Esophagus muscularis mucosa (tissue), 4 donors: ENCODE measurements around the gene EBF3. TPM values are rescaled to one million over a fixed set of nuclear protein-coding genes. Genes with fewer than 3 reads are reported as not detected.

Experiments
- DNase-seq: peaks from one replicate; pipeline ENCODE4 v3.0.0-alpha.2; 2017; ENCODE audit errors: extremely low spot score
- H3K27ac ChIP-seq, 4 donors: fragments of 200-600 bp; sonication (generic); replicated peaks in 1 of 4; 1 replicate in 3 of 4; 2 replicates in 1 of 4; pipeline ENCODE4 v1.5.1; 2016 to 2019; ENCODE audit warnings: mild to moderate bottlenecking in 1 of 4
- H3K27me3 ChIP-seq, 4 donors: fragments of 200-600 bp; sonication (generic); one replicate each; pipeline versions ENCODE4 v1.5.1 to v1.6.0; 2016 to 2019
- H3K36me3 ChIP-seq, 4 donors: fragments of 200-600 bp; sonication (generic); one replicate each; pipeline ENCODE4 v1.5.1; 2016 to 2019
- H3K4me1 ChIP-seq, 4 donors: fragments of 200-600 bp; sonication (generic); one replicate each; pipeline ENCODE4 v1.5.1; 2016 to 2019
- H3K4me3 ChIP-seq, 4 donors: fragments of 200-600 bp; sonication (generic); 1 replicate in 2 of 4; 2 replicates in 2 of 4; pipeline ENCODE4 v1.5.1; 2016 to 2019; ENCODE audit warnings: mild to moderate bottlenecking in 4 of 4, moderate library complexity in 1 of 4
- H3K9me3 ChIP-seq, 4 donors: fragments of 200-600 bp; sonication (generic); 1 replicate in 3 of 4; 2 replicates in 1 of 4; pipeline ENCODE4 v1.5.1; 2016 to 2019
- EP300 ChIP-seq: sonication (generic); formaldehyde crosslinking; IDR thresholded peaks from one replicate; pipeline ENCODE4 v1.6.1; 2017; ENCODE audit warnings: antibody characterized with exemption
- POLR2A ChIP-seq: fragments of 450-650 bp; IDR thresholded peaks from one replicate; pipeline ENCODE4 v1.6.1; 2017; ENCODE audit warnings: antibody characterized with exemption, moderate library complexity, mild to moderate bottlenecking, low read depth
- POLR2AphosphoS5 ChIP-seq, 2 donors: sonication (generic); formaldehyde crosslinking; IDR thresholded peaks; one replicate each; pipeline ENCODE4 v1.6.1; 2017; ENCODE audit warnings: antibody characterized with exemption in 2 of 2
- WGBS: methylation state at CpG from one replicate; pipeline ENCODE4 v1.1.5; 2018; 5-methylcytosine and 5-hydroxymethylcytosine counted together
- intact Hi-C: fragments of 100-400 bp; cut with DNase I; formaldehyde crosslinking; loops from one replicate; pipeline ENCODE4 v1.15.1; 2023
- total RNA-seq, 4 donors: library from RNA; depleted of rRNA; stranded (reverse); fragments of >200 nt; gene quantifications; one replicate each; pipeline versions ENCODE4 v1.1.0 to v1.2.1, GENCODE V29; 2016
- TF ChIP-seq, protein P1 (sequence below), 3 experiments: fragments of 200-600 bp in 2 of 3; fragments of 450-650 bp in 1 of 3; sonication (generic) in 2 of 3; IDR thresholded peaks; one replicate each; pipeline ENCODE4 v1.5.1; 2017 to 2019; ENCODE audit warnings: antibody characterized with exemption in 3 of 3, mild to moderate bottlenecking in 2 of 3, moderate library complexity in 1 of 3

Gene EBF3
- total RNA-seq, 4 donors from 2014 or later, result 2.9 to 7.3 (median 5.2) TPM

DNA sequence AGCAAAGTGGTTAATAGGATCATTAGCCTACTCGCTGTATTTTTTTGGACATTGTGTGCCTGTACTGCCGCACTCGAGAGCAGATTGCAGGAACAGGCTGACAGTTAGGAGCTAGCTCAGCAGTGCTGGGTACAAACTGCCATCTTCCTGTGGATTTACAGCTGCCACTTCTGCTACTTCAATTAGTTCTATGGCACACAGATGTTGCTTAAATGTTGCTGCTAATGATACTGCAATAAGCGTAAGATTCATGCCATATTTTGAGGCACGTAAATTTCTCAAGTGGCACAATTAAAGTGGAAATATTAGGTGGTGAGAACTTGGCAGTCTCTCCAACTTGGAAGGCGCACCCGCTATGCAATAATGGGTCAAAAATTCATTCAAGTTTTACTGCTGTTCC is 171.9 kb downstream of the EBF3 start:
- Histone ChIP-seq H3K4me1 (no peaks in the 10 kb centered on the region), H3K4me3 (no peak overlapping the region), H3K9me3 (peaks cover 0 to 19% (median 4%) of the 10 kb centered on the region in 4 donors), H3K27me3 (no peaks in the 10 kb centered on the region), H3K27ac (no peak overlapping the region), H3K36me3 (no peaks in the 10 kb centered on the region)
- intact Hi-C loops, result no loop called here
- no peak for TF ChIP-seq EP300
- WGBS, result 89% methylated on average over 7 of the region's 7 CpGs
- no peak for DNase-seq

DNA sequence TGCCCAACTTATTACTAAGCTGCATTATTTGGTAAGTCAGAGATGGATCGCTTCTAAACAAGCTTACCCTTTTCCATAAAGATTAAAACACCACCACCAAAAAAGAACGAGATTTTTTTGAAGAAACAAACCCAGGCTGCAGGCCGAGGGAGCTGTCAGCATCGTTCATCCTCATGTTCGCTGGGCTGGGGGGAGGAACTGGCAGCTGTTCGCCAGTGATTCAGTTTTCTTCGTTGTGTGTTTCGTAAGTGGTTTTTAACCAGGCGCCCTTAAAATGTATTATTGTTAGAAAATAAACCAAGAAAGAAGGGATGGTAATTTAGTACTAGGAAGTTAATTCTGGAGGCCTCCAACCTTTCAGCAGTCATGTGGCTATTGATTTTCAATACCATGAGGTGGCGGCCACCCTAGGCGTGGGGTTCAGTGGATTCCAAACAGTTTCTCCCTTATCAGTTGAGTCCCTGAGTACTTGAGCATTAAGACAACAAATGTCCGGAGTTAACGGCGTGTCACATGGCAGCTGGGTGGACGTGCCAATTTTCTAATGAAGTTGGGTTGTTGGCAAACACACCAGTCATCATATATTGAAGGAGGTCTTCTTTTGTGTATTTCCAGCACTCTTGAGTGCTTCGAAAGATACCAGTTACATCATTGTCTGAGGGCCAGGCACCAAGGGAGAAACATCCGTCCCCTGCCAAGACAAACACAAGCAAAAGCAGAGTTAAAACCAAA is 173.2 kb downstream of the EBF3 start:
- H3K27me3 ChIP-seq, result no peaks in the 10 kb centered on the region
- H3K4me1 ChIP-seq, result no peaks in the 10 kb centered on the region
- 87% methylated on average over 17 of the region's 17 CpGs for WGBS
- no peak overlapping the region for H3K27ac ChIP-seq
- H3K9me3 ChIP-seq, result peaks cover 0 to 21% (median 4%) of the 10 kb centered on the region in 4 donors
- no peaks in the 10 kb centered on the region for H3K36me3 ChIP-seq
- DNase-seq, result no peak
- intact Hi-C loops, result no loop called here
- no peak overlapping the region for H3K4me3 ChIP-seq
- TF ChIP-seq POLR2AphosphoS5 (IDR thresholded peaks at IDR 0.05), result no peak
- TF ChIP-seq EP300, result no peak
- TF ChIP-seq POLR2A, result no peak
- TF ChIP-seq, protein P1, sequence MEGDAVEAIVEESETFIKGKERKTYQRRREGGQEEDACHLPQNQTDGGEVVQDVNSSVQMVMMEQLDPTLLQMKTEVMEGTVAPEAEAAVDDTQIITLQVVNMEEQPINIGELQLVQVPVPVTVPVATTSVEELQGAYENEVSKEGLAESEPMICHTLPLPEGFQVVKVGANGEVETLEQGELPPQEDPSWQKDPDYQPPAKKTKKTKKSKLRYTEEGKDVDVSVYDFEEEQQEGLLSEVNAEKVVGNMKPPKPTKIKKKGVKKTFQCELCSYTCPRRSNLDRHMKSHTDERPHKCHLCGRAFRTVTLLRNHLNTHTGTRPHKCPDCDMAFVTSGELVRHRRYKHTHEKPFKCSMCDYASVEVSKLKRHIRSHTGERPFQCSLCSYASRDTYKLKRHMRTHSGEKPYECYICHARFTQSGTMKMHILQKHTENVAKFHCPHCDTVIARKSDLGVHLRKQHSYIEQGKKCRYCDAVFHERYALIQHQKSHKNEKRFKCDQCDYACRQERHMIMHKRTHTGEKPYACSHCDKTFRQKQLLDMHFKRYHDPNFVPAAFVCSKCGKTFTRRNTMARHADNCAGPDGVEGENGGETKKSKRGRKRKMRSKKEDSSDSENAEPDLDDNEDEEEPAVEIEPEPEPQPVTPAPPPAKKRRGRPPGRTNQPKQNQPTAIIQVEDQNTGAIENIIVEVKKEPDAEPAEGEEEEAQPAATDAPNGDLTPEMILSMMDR (IDR thresholded peaks at IDR 0.05), result no peak

DNA sequence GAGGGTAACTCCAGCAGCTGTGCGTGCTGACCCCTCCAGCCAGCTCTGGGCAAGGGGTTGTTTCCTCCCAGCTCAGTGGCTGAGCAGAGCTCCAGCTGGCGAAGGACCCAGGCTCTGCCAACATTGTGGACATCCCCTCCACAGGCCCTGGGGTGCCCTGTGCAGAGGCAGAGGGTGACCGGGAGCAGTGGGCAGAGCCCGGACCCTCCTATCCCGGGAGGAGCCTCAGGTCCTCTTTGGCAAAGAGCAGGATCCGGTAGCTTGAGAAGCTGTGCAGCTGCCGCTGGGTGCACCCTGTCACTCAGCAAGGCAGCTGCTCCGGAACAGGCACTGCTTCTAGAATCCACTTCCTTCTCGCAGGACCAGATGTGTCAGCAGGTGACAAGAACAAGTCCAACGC is 175.9 kb downstream of the EBF3 start:
- no peak for DNase-seq
- Histone ChIP-seq H3K4me1 (no peaks in the 10 kb centered on the region), H3K4me3 (no peak overlapping the region), H3K36me3 (no peaks in the 10 kb centered on the region), H3K9me3 (peaks cover 0 to 22% (median 4%) of the 10 kb centered on the region in 4 donors), H3K27ac (no peak overlapping the region), H3K27me3 (no peaks in the 10 kb centered on the region)
- intact Hi-C loops, result no loop called here
- 93% methylated on average over 7 of the region's 10 CpGs for WGBS
- TF ChIP-seq, protein P1 (IDR thresholded peaks at IDR 0.05), result no peak
- TF ChIP-seq POLR2A (no peak), EP300 (no peak), POLR2AphosphoS5 (IDR thresholded peaks at IDR 0.05) (no peak)

DNA sequence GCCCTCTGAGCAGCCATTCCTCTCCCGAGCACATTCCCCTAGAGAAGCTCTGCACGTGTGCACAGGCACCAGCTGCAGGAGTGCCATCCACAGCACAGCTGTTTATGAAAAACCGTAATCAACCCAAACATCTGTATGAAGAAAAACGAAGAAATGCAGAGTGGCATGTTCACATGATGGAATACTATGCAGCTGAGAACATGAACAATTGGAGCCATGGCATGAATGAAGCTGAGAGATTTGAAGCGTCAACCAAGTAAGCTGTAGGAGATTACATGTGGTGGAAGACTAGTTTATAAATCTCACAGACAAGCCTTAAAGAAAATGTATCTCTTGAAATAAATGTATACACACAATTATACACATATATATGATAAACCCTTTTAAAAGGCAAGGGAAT is 176.5 kb downstream of the EBF3 start:
- Histone ChIP-seq H3K27me3 (no peaks in the 10 kb centered on the region), H3K27ac (no peak overlapping the region), H3K4me3 (no peak overlapping the region), H3K9me3 (peaks cover 0 to 18% (median 4%) of the 10 kb centered on the region in 4 donors), H3K36me3 (no peaks in the 10 kb centered on the region), H3K4me1 (no peaks in the 10 kb centered on the region)
- intact Hi-C loops, result no loop called here
- 94% methylated on average over 5 of the region's 5 CpGs for WGBS
- TF ChIP-seq, protein P1 (IDR thresholded peaks at IDR 0.05), result no peak
- TF ChIP-seq EP300, result no peak
- TF ChIP-seq POLR2A, result no peak
- TF ChIP-seq POLR2AphosphoS5 (IDR thresholded peaks at IDR 0.05), result no peak
- DNase-seq, result no peak

DNA sequence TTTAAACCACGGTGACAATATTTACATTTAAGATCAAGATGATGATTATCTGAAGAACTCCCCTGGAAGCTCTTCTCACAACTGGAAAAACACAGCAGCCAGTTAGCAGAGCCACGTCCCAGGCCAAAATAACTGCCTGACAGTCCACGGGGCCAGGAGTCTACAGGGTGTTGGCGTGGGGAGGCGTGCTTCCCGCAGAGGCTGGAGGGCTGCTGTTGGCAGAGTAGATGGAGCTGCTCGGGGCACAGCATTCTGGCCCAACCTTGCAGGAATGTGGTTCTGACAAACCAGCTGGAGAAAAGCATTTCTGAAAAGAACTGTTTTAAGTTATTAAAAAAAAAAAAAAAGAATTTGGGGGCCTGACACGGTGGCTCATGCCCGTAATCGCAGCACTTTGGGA is 177.9 kb downstream of the EBF3 start:
- intact Hi-C loops, result no loop called here

More for the DNA sequence above, 177.9 kb downstream of the EBF3 start:
- Histone ChIP-seq H3K4me3 (no peak overlapping the region), H3K27me3 (no peaks in the 10 kb centered on the region), H3K36me3 (no peaks in the 10 kb centered on the region), H3K9me3 (peaks cover 0 to 17% (median 4%) of the 10 kb centered on the region in 4 donors), H3K27ac (no peak overlapping the region), H3K4me1 (no peaks in the 10 kb centered on the region)
- DNase-seq, result no peak
- WGBS, result 73% methylated on average over 8 of the region's 10 CpGs
- TF ChIP-seq POLR2AphosphoS5 (IDR thresholded peaks at IDR 0.05), result no peak
- TF ChIP-seq EP300, result no peak
- no peak for TF ChIP-seq POLR2A
- TF ChIP-seq, protein P1 (IDR thresholded peaks at IDR 0.05), result no peak
